Thoracic aorta (tissue), 2 donors: ENCODE results near the gene IL17C. TPM values are rescaled to one million over a fixed set of nuclear protein-coding genes. Genes with fewer than 3 reads are reported as not detected.

Experiments
- ATAC-seq: fragments of 150-250 bp; one replicate; pipeline ENCODE4 v1.8.0; 2017; ENCODE audit warnings: low read depth; ENCODE audit not compliant: insufficient number of reproducible peaks, low FRiP score
- DNase-seq: peaks from one replicate; pipeline ENCODE4 v3.0.0-alpha.2; 2020; ENCODE audit warnings: low spot score
- H3K27ac ChIP-seq, 2 donors: fragments of 200-600 bp; sonication (generic); 1 replicate in 1 of 2; 2 replicates in 1 of 2; pipeline ENCODE4 v1.5.1; 2016; ENCODE audit warnings: mild to moderate bottlenecking in 2 of 2, moderate library complexity in 2 of 2
- H3K27me3 ChIP-seq: fragments of 200-600 bp; sonication (generic); replicated peaks from 2 replicates; pipeline ENCODE4 v1.6.0; 2016; ENCODE audit warnings: mild to moderate bottlenecking; ENCODE audit not compliant: insufficient read depth
- H3K36me3 ChIP-seq: fragments of 200-600 bp; sonication (generic); one replicate; pipeline ENCODE4 v1.5.1; 2016
- H3K4me1 ChIP-seq, 2 donors: fragments of 200-600 bp; sonication (generic); 1 replicate in 1 of 2; 2 replicates in 1 of 2; pipeline versions ENCODE4 v1.5.1 to v1.6.0; 2016; ENCODE audit warnings: low read depth in 2 of 2, mild to moderate bottlenecking in 1 of 2; ENCODE audit not compliant: control insufficient read depth in 1 of 2
- H3K4me3 ChIP-seq: fragments of 200-600 bp; sonication (generic); 2 replicates; pipeline ENCODE4 v1.5.1; 2016; ENCODE audit warnings: mild to moderate bottlenecking
- H3K9me3 ChIP-seq: fragments of 200-600 bp; sonication (generic); 2 replicates; pipeline ENCODE4 v1.5.1; 2016
- CTCF ChIP-seq: fragments of 200-600 bp; sonication (generic); IDR thresholded peaks from one replicate; pipeline ENCODE4 v1.5.1; 2019; ENCODE audit warnings: antibody characterized with exemption
- total RNA-seq, 2 donors: library from RNA; depleted of rRNA; stranded (reverse); fragments of >200 nt; gene quantifications; one replicate each; pipeline versions ENCODE4 v1.1.0 to v1.2.3, GENCODE V29; 2016

The IL17C gene
- total RNA-seq, 2 donors from 2014 or later, result 0.92 TPM; not detected in 1

DNA sequence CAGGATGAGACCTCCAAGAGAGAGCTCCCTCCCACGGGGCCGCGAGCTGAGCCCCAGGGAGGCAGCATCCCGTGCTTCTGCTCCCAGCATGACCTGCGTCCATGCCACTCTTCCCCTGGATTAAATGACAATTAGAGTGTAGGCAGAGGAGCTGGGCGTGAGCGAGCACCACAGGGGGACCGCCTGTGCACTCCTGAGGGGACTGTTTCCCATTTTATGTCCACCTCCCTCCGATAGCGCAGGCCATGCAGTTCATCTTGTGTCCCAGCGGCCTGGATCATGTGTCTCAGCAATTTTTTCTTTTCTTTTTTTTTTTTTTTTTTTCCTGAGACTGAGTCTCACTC is 5.8 kb upstream of the IL17C start:
- Histone ChIP-seq H3K36me3 (peaks cover 47% of the 10 kb centered on the region), H3K4me1 (peaks cover 0 to 10% of the 10 kb centered on the region in 2 donors), H3K9me3 (no peaks in the 10 kb centered on the region), H3K4me3 (no peak overlapping the region), H3K27me3 (no peaks in the 10 kb centered on the region), H3K27ac (no peak overlapping the region)
- no peak for TF ChIP-seq CTCF
- ATAC-seq, result no peak
- no peak for DNase-seq

DNA sequence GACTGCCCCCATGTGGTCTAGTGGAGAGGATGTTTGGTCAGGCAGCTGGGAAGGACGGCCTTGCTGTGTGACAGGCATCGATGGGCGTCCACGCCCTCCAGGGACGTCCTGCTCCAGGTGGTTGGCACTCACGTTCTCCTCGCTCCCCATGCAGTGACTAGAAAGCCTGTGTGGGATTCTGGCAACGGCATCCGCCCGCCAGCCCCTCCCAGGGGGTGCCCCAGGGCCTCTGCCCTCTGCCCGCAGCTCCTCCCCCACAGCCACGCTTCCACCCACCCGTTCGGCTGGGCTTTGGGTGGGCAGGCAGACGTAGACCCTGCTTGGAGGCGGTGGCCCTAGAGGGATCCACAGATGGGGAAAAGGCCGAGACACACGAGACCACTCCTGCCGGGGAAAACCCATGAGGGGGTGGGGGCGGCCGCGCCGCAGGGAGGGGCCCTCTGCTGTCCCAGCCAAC is 4.7 kb upstream of the IL17C start:
- no peak for DNase-seq
- Histone ChIP-seq H3K27ac (no peak overlapping the region), H3K9me3 (no peaks in the 10 kb centered on the region), H3K36me3 (peaks cover 36% of the 10 kb centered on the region), H3K4me1 (peaks cover 0 to 10% of the 10 kb centered on the region in 2 donors), H3K27me3 (peaks cover 5% of the 10 kb centered on the region), H3K4me3 (peak overlapping the region; percentile 68)
- no peak for ATAC-seq
- no peak for TF ChIP-seq CTCF

DNA sequence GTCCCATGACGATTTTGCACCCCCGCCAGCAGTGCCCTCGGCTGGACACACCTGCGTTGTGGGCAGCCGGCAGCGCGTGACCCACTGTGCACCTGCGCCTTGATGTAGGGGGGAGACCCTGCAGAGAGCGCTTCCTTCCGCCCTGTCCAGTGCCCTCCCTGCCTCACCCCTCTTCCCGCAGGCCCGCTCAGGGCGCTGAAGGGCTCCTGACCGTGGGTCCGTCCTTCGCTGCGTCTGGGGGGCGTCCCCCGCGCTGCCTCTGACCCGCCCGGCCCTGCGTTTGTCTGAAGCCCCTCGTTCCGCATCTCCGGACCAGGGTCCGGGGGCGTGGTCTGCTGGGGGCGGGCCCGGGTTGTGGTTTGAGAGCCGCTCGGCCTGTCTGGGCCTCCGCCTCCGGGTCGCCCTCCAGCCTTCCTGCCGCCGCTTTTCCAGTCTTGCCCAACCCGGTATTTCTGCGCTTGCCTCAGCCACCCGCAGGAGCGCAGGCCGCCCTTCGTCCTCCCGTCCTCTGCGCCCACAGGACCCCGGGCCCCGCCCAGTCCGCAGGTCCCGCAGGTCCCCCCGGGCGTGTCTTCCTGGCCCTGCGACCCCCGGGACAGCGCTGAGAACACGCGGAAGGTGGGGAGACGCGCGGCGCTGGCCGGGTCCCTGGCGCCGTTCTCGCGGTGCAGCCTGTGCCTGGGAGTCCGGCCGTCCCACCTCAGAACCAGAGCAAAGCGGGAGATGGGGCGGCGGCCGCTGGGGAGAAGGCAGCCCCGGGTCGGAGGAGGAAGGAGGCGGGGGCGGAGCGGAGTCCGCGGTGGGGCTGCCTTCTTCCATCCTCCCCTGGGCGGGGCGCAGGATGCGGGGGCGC is 4.0 kb upstream of the IL17C start:
- Histone ChIP-seq H3K4me1 (peaks cover 0 to 10% of the 10 kb centered on the region in 2 donors), H3K4me3 (peak overlapping the region; percentile 68), H3K9me3 (no peaks in the 10 kb centered on the region), H3K27me3 (peaks cover 7% of the 10 kb centered on the region), H3K27ac (no peak overlapping the region), H3K36me3 (peaks cover 30% of the 10 kb centered on the region)
- DNase-seq, result no peak
- no peak for TF ChIP-seq CTCF
- no peak for ATAC-seq

- no peaks in the 10 kb centered on the region for H3K9me3 ChIP-seq
- no peak for TF ChIP-seq CTCF
- peaks cover 7% of the 10 kb centered on the region for H3K27me3 ChIP-seq
- ATAC-seq (no peak), DNase-seq (no peak)
- H3K4me3 ChIP-seq, result peak overlapping the region; percentile 68
- peaks cover 25% of the 10 kb centered on the region for H3K36me3 ChIP-seq
- H3K27ac ChIP-seq, result no peak overlapping the region
- H3K4me1 ChIP-seq, result peaks cover 0 to 10% of the 10 kb centered on the region in 2 donors
Observed at GRCh38 chr16:88634994-88635670, 3.2 kb upstream of the IL17C start.

GRCh38 chr16:88635671-88636319 is 2.6 kb upstream of the IL17C start:
- H3K36me3 ChIP-seq, result peaks cover 20% of the 10 kb centered on the region
- H3K4me3 ChIP-seq, result no peak overlapping the region
- H3K27me3 ChIP-seq, result peaks cover 7% of the 10 kb centered on the region
- peaks cover 0 to 10% of the 10 kb centered on the region in 2 donors for H3K4me1 ChIP-seq
- H3K27ac ChIP-seq, result no peak overlapping the region
- no peak for TF ChIP-seq CTCF
- DNase-seq (no peak), ATAC-seq (no peak)
- no peaks in the 10 kb centered on the region for H3K9me3 ChIP-seq
